Activated CD4-positive, CD25-positive, alpha-beta regulatory T cell treated with anti-CD3 and anti-CD28 coated beads, Interleukin-2, amount 50 U/mL, for 16 hours (primary cell): ENCODE data around the gene TAF7L.
"Not testable (repeated sequence)": the region's sequence is repeated elsewhere in the genome, so short reads cannot be mapped to it uniquely, and the experiment has no call there.

Experiments used
- DNase-seq: peaks from one replicate; pipeline ENCODE4 v3.0.0-alpha.2; 2020; ENCODE audit warnings: low read depth, low spot score

TAF7L gene, protein sequence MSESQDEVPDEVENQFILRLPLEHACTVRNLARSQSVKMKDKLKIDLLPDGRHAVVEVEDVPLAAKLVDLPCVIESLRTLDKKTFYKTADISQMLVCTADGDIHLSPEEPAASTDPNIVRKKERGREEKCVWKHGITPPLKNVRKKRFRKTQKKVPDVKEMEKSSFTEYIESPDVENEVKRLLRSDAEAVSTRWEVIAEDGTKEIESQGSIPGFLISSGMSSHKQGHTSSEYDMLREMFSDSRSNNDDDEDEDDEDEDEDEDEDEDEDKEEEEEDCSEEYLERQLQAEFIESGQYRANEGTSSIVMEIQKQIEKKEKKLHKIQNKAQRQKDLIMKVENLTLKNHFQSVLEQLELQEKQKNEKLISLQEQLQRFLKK

DNA sequence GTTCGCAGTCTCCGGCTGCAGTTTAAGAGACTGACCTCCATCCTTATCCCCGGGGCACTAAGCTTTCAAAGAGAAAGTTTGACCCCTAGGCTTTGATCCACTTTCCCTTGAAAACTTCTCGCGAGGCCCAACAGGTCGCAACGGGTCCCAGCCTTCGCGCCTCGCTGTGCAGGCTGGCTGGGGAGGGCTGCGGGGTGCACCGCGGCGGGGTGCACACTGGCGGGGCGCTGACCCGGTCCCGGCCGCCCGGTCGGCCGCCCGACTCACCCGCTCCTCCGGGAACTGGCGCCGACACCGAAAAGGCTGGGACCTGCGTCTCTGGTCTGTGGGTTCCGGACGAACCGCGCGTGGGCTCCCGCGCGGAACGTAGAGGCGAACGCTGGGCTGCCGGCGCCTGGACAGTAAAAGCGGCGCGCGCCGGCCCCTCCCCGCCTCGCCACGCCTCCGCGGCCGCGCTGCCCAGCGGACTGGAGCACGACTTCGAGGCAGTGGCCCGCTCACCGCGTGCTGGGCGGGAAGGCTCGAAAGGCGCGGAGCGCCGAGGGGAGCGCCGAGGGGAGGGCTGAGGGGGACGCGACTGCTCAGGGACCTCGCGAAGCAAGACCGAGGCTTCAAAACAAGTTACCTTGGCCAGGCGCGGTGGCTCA lies at the start of gene TAF7L:
TSS of gene TAF7L (minus strand) at position 378 of the 647 bp plus-strand sequence. CDS start 3,791 bp downstream, outside the sequence.
- DNase-seq, result no peak

DNA sequence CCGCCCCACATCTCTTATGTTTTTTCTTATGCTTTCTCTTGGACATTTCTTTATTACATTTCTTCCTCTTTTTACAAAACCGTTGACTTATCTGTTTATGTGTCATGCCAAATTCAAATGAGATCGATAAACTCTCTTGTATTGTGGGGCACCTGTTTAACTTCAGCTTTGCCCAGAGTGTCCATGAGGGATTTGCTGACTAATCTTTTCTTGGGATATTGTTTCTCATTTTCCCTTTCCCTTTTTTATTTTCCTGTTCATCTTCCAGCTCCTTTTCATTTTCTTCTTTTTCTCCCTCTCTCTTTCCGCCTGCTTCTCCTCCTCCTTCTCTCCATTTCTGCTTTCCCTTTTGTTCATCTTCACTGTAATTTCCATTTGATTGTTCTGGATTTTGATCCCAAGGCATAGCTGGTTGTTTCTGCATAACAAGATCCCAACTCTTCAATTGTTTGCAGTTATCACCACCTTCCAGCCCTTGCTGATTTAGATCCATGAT lies 46.7 kb upstream of the TAF7L start:
- DNase-seq, result no peak

DNA sequence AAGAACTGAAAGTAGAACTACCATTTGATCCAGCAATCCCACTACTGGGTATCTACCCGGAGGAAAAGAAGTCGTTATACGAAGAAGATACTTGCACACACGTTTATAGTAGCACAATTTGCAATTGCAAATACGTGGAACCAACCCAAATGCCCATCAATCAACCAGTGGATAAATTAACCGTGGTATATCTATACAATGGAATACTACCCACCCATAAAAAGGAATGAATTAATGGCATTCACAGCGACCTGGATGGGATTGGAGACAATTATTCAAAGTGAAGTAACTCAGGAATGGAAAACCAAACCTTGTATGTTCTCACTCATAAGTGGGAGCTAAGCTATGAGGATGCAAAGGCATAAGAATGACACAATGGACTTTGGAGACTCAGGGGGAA lies 43.2 kb upstream of the TAF7L start:
- DNase-seq, result not testable (repeated sequence)

DNA sequence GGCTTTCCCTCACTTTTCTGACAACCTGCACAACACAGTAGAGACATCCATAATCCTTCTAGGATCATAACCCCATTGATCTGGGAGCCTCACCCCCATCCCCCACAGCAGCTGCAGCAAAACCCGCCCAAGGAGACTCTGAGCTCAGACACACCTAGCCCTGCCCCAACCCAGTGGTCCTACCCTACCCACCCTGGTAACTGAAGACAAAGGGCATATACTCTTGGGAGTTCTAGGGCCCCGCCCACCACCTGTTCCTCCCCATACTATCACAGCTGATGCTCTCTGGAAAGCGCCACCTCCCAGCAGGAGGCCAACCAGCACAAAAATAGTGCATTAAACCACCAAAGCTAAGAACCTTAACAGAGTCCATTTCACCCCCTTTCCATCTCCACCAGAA lies 35.5 kb upstream of the TAF7L start:
- DNase-seq, result not testable (repeated sequence)

DNA sequence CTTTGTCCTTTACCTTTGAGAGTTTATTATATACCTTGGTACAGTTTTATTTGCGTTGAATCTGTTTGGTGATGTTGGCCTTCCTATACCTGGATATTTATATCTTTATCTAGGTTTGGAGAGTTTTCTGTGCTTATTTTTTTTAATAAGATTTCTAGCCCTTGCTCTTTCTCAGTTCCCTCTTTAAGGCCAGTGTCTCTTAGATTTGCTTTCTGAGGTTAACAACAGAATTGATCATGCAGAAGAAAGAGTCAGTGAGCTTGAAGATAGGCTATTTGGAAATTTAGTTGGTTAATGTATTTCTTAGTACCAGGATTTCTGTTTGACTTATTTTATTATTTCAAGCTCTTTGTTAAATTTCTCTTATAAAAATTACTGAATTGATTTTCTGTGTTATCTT lies 12.7 kb upstream of the TAF7L start:
- DNase-seq, result no peak

DNA sequence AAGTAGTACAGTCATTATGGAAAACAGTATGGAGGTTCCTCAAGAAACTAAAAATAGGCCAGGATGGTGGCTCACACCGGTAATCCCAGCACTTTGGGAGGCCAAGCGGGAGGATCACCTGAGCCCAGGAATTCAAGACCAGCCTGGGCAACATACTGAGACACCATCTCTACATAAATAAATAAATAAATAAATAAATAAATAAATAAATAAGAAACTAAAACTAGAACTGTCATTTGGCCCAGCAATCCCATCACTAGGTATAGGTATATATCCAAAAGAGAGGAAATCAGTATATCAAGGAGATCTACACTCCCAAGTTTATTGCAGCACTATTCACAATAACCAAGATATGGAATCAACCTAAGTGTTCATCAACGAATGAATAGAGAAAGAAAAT lies 4.5 kb upstream of the TAF7L start:
- DNase-seq, result not testable (repeated sequence)

DNA sequence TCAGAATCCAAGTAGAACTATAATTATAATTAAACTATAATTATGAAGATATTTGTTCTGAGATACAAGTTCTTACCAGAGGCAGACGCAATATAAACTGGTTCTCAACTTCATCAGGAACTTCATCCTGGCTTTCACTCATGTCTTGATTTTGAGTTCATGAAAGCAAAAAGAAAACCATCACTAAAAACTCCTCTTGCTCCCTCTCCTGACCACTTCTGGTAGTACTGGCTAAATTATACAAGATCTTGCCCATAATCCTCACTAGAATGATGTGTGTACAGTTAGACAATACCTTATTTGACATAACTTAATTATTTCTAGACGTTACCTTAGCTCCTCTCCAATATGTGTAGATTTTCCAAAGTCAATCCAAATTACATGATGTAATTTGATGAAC lies 3.7 kb downstream of the TAF7L start:
- DNase-seq, result no peak

DNA sequence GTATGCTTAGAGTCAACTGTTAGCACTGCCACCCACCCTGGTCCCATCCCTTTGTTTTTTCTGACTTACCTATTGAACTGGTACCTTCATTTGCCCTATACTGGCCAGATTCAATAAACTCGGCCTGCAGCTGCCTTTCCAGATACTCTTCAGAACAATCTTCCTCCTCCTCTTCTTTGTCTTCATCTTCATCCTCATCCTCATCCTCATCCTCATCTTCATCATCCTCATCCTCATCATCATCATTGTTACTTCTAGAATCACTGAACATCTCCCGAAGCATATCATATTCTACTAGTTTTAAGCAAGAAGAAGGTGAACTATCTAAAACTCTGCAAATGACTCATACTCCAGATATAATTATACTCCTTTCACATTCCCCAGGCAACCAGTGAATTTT lies 14.9 kb downstream of the TAF7L start:
- no peak for DNase-seq

DNA sequence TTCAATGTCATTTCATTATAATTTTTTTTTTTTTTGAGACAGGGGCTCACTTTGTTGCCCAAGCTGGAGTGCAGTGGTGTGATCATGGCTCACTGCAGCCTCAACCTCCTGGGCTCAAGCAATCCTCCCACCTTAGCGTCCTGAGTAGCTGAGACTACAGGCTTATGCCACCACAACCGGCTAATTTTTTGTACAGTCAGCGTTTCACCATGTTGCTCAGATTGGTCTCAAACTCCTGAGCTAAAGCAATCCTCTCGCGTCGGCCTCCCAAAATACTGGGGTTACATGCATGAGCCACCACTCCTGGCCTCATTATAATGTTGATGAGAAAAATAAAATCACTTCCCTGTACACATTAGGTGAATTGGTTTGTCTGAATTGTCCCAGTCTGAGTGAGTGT lies 16.9 kb downstream of the TAF7L start:
- no peak for DNase-seq

DNA sequence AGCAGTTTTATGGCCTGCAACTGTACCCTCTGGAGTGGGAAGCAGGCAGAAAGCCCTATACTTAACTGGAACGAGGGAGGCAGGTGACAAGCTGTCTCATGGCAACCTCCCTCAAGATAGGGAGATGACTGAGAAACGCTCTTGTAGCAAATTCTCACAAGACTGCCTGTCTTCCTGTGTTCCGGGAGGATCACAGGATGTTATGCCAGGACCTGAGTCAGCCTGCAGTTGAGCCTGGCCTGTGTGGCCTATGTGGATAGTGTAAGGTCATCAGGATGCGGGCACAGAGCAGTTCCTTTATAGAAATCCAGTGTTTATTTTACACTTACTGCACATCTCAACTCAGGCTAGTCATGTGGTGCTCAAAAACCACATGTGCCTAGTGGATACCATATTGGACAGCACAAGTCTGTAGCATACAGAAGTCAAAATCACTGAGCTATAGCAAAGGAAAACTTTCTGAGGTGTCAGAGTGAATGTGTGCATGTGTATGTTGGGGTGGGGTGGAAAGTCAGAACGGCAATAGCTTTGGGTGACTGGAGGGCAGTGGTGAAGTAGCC lies 25.2 kb downstream of the TAF7L start:
- DNase-seq, result no peak

DNA sequence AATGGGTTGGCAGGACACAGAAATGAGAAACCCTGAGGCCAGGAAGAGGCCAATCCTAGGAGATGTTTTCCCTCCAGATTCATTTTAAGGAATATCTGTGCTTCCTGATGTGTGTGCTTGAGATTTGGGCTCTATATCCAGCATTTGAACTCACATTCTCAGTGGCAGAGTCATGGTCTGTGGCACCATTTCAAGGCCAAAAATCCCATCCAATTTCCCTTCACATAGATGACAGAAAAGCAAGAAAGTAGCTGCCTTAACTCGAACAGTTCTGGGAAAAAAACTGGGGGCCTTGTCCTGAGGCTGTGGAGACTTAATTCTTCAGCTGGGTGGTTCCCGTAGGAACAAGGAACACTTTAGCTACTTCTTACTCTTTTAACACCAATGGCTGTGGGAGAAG lies 27.4 kb downstream of the TAF7L start:
- DNase-seq, result no peak

DNA sequence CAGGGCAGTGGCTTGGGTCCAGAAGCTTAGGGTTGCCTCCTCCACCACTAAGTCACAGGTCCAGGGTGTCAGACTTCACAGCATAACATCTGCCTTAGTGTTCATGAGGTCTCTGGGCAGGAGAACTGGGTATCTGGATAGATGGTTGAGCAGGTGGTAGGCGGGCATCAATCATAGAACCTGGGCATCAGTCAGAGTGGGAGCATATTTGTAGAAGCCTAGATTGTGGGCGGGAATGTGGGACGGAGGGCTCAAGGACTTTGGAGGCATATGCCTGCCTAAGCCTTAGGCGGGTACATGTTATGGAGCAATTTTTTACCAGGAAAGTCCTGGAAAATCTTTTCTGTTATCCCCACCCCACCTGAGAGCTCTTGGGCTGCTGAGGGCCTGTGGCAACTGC lies 28.5 kb downstream of the TAF7L start:
- no peak for DNase-seq

DNA sequence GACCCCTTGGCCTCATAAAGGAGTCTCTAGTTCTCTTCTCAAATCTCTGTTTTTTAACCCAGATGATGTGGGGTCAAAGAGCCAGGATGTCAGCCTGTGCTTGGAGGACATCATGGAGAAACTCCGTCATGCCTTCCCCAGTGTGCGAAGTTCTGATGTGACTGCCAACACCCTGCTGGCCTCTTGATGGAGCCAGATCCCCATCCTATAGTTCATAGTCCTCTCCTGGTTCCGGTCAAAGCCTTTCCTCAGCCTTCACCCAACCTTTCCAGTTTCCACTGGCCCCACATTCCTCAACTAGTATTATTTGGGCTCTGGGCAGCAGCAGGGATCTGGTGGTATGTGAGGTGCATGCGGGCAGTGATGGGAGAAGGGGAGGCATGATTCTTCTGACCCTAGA lies 30.7 kb downstream of the TAF7L start:
- DNase-seq, result no peak

DNA sequence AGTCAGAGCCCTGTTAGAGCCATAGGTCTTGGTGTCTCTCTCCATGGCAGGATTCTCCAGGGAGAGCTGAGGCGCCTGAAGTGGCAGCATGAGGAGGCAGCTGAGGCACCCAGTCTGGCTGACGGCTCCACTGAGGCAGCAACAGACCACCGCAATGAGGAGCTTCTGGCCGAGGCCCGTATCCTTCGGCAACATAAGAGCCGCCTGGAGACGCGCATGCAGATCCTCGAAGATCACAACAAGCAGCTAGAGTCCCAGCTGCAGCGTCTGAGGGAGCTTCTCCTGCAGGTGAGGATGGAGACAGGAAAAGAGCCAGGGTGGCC lies 32.9 kb downstream of the TAF7L start:
- no peak for DNase-seq

DNA sequence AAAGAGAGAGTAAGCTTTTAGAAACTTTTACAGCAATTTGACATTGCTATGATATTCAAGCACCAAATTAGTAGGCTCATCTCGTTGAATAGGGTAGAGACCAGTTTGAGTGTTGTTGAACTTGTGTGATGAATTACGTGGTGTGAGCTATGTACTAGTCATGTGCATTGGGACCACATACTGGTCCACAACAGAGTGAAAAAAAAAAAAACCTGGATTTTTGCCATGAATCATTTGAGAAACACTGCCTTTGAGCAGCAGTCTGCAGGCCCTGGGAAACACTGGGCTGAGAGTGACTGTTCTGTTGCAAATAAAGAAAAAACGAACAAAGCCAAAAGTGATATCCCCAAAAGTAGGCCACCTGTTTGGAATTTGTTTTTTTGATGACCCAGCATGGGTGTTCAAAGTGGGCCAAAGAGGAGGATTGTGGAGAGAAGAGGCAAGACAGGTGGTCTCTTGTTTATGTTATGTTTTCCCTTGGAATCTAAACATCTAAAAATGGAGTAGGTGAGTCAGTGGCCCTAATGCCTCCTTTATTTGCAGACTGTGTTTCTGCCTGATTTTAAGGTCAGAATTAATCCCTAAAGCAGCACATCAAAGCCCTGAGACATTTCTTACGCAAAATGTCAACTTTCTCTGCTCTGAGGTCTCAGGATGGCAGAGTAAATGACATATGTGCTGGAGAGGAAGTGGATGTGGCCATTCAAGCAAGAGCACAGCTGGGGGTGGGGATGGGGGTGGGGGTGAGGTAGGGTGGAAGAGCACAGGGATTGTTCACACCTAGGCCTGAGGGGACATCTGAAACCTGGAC lies 33.5 kb downstream of the TAF7L start:
- DNase-seq, result no peak

DNA sequence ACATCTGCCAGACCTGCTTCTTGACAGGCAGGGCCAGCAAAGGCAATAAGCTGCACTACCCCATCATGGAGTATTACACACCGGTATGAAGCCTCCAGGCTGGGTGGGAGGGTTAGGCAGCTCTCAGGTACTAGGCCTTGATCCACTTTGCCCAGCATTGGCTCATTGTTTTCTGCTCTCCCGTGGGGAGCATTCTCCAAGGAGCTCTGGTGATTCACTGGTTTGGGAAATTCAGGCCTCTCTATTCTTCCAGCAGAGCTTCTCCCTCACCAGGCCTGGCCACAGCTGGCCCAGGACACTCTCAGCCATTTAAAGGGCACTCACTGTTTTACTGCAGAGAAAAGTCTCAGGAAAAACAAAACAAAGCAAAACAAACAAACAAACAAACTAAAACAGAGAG lies 38.5 kb downstream of the TAF7L start:
- DNase-seq, result no peak

DNA sequence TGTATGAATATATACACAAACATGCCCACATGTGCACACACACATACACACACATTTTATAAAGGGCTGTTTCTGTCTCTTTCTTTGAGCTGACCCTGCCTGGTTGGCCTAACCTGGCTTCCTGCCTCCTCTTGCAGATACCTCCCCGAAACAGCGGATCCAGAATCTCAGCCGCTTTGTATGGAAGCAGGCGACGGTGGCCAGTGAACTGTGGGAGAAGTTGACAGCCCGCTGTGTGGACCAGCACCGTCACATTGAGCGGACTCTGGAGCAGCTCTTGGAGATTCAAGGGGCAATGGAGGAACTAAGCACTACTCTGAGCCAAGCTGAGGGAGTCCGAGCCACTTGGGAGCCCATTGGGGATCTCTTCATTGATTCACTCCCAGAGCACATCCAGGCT lies 49.6 kb downstream of the TAF7L start:
- DNase-seq, result no peak

DNA sequence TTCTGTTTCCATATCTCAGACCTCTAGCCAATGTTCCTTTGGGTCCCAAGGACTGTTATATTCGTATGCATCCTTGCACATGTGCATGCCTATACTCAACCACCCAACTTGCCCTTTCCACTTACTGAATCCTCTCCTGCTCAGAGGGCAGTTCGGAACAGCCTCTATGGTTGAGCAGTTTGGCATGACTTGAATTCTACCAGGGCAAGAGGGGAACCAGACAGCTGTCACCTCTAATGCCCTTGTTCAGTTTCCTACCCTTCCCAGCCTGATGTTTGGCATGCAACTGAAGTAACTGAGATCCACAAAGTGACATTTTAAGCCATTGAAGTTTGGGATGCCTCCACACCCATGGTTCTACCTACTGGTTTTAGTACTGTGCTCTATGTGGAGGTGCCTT lies 54.1 kb downstream of the TAF7L start:
- DNase-seq, result no peak

DNA sequence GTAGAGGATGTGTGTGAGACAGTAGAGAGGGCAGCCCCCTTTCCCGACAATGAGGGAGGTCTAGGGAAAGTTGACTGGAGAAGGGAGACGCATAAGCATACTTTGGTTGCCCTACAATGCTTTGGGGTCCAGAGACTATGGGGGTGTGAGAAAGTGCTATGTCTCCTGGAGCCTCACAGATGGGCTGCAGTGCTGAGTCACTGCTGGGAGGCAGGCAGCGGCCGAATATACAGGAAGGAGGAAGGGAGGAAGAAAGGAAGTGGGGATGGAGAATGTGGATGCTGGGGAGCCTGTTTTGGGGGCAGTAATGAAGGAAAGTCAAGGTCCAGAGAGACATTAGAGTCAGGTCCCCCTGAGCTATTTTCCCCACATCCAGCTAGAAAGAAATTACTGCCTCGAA lies 58.8 kb downstream of the TAF7L start:
- no peak for DNase-seq

DNA sequence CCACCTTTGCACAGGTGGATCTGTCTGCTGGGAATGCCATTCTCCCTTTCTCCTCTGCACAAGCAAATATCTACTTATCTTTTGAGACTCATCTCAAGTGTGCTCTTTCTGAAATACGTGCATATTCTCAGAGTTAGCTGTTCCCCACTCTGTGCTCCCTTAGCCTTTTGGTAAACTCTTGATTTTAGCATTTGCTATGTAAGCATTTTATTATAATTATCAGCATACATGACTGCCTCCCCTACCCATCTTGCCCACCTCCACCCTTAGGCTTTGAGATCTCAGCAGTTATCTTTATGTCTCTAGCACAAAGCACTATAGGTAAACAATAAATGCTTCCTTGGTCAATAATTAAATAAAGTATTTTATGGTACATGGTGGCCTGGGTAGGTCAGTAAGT lies 60.1 kb downstream of the TAF7L start:
- no peak for DNase-seq

DNA sequence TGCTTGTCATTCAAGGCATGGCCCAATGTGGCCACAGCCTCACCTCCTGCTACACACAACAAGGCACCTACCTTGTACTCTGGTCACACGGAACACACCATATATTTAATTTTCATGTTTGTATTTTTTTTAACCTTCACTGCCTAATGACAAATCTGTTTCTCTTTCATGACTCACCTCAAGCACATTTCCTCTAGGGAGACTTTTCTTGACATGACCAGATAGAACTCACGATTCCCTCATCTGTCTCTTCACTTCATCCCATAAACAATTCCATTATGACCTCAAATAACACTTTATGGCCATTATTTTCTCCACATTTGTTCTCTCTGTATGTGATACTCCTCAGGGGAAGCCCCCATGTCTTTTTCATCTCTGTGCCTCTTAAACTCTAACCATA lies 60.5 kb downstream of the TAF7L start:
- DNase-seq, result no peak

DNA sequence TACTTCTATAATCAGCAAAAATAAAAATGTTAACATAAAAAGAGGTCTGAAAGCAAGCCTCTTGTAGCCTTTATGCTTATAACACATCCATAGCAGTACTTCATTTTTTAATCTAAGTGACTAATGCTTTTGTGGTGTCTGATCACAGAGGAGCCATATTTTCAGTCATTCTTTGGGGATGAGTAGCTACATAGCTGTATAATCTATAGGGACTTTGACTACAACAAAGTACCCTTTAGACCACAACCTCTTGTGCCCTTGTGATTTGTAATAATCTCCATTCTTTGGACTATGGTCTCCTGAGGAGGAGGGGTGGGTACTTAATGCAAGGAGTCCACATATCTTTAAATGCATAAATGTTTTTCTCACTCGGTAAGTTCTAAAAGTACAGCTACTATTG lies 62.0 kb downstream of the TAF7L start:
- no peak for DNase-seq
